Measurements from ENCODE around the gene BLVRB.

GRCh38 chr19:40503320-40503695 lies 37.8 kb upstream of the BLVRB start:
- no peak for TF ChIP-seq CTCF (conservative IDR thresholded peaks at IDR 0.05)
- no peak for TF ChIP-seq EZH2 (IDR thresholded peaks at IDR 0.05; ENCODE audit: low read depth)

Measured in PC-9 (cell line).